ENCODE measurements around the gene ZNF485. TPM values are rescaled to one million over a fixed set of nuclear protein-coding genes. Genes with fewer than 3 reads are reported as not detected.

ZNF485 gene
- polyA plus RNA-seq, 1 of the 3 experiments (the other 2 are of a cell fraction) = 3.0 TPM

DNA sequence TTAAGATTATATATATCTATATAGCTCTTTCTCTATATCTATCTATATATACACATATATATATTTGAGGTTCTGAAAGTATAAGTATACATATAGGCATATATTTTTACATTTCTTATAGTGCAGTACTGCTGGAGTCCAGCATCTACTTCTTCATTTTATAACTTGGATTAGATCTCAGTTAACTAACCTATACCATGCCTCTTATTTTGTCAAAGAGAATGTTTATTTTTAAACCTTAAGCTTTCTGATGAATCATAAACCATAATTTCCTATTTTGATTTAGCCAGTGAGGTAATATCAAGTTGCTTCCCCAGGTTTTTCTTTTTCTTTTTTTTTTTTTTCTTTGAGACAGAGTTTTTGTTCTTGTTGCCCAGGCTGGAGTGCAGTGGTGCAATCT is 34.4 kb downstream of the ZNF485 start:
- CTCF ChIA-PET = no interaction called here
- no peaks in the 10 kb centered on the region for H3K4me1 ChIP-seq (ENCODE audit: control insufficient read depth in 1 of 2, insufficient read depth in 2 of 2, low read depth in 1 of 2, low read length in 1 of 2)
- TF ChIP-seq, protein P1, sequence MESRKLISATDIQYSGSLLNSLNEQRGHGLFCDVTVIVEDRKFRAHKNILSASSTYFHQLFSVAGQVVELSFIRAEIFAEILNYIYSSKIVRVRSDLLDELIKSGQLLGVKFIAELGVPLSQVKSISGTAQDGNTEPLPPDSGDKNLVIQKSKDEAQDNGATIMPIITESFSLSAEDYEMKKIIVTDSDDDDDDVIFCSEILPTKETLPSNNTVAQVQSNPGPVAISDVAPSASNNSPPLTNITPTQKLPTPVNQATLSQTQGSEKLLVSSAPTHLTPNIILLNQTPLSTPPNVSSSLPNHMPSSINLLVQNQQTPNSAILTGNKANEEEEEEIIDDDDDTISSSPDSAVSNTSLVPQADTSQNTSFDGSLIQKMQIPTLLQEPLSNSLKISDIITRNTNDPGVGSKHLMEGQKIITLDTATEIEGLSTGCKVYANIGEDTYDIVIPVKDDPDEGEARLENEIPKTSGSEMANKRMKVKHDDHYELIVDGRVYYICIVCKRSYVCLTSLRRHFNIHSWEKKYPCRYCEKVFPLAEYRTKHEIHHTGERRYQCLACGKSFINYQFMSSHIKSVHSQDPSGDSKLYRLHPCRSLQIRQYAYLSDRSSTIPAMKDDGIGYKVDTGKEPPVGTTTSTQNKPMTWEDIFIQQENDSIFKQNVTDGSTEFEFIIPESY (IDR thresholded peaks at IDR 0.05; ENCODE audit: borderline replicate concordance, low read depth) = no peak
- no peak for TF ChIP-seq RFX5 (IDR thresholded peaks at IDR 0.05; ENCODE audit: low read length)
- TF ChIP-seq RXRA (IDR thresholded peaks at IDR 0.05; ENCODE audit: borderline replicate concordance, low read depth) = no peak
- TF ChIP-seq RCOR1 (IDR thresholded peaks at IDR 0.05; ENCODE audit: low read length) = no peak
- TF ChIP-seq EP300 (IDR thresholded peaks at IDR 0.05; ENCODE audit: borderline replicate concordance in 1 of 2, low read depth in 1 of 2, low read length in 1 of 2) = no peak
- no peak for TF ChIP-seq FOXM1 (IDR thresholded peaks at IDR 0.05; ENCODE audit: low read depth)
- TF ChIP-seq, protein P2, sequence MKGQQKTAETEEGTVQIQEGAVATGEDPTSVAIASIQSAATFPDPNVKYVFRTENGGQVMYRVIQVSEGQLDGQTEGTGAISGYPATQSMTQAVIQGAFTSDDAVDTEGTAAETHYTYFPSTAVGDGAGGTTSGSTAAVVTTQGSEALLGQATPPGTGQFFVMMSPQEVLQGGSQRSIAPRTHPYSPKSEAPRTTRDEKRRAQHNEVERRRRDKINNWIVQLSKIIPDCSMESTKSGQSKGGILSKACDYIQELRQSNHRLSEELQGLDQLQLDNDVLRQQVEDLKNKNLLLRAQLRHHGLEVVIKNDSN (IDR thresholded peaks at IDR 0.05; ENCODE audit: borderline replicate concordance, low read depth) = no peak
- no peak for TF ChIP-seq TCF12 (IDR thresholded peaks at IDR 0.05)
- no peak for TF ChIP-seq FOXJ3 (CRISPR knock-in tag; IDR thresholded peaks at IDR 0.05)
- no peak for TF ChIP-seq MAX (IDR thresholded peaks at IDR 0.05; ENCODE audit: low read depth)
- no peak for TF ChIP-seq TEAD4 (IDR thresholded peaks at IDR 0.05; ENCODE audit: borderline replicate concordance, insufficient read depth)
- TF ChIP-seq, protein P3, sequence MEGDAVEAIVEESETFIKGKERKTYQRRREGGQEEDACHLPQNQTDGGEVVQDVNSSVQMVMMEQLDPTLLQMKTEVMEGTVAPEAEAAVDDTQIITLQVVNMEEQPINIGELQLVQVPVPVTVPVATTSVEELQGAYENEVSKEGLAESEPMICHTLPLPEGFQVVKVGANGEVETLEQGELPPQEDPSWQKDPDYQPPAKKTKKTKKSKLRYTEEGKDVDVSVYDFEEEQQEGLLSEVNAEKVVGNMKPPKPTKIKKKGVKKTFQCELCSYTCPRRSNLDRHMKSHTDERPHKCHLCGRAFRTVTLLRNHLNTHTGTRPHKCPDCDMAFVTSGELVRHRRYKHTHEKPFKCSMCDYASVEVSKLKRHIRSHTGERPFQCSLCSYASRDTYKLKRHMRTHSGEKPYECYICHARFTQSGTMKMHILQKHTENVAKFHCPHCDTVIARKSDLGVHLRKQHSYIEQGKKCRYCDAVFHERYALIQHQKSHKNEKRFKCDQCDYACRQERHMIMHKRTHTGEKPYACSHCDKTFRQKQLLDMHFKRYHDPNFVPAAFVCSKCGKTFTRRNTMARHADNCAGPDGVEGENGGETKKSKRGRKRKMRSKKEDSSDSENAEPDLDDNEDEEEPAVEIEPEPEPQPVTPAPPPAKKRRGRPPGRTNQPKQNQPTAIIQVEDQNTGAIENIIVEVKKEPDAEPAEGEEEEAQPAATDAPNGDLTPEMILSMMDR (IDR thresholded peaks at IDR 0.05) = no peak
- no peak for TF ChIP-seq YY1 (IDR thresholded peaks at IDR 0.05; ENCODE audit: low read depth)
- TF ChIP-seq SMC3 (IDR thresholded peaks at IDR 0.05; ENCODE audit: low read depth, low read length) = no peak
- TF ChIP-seq ELF1 (IDR thresholded peaks at IDR 0.05) = no peak
- TF ChIP-seq, protein P4, sequence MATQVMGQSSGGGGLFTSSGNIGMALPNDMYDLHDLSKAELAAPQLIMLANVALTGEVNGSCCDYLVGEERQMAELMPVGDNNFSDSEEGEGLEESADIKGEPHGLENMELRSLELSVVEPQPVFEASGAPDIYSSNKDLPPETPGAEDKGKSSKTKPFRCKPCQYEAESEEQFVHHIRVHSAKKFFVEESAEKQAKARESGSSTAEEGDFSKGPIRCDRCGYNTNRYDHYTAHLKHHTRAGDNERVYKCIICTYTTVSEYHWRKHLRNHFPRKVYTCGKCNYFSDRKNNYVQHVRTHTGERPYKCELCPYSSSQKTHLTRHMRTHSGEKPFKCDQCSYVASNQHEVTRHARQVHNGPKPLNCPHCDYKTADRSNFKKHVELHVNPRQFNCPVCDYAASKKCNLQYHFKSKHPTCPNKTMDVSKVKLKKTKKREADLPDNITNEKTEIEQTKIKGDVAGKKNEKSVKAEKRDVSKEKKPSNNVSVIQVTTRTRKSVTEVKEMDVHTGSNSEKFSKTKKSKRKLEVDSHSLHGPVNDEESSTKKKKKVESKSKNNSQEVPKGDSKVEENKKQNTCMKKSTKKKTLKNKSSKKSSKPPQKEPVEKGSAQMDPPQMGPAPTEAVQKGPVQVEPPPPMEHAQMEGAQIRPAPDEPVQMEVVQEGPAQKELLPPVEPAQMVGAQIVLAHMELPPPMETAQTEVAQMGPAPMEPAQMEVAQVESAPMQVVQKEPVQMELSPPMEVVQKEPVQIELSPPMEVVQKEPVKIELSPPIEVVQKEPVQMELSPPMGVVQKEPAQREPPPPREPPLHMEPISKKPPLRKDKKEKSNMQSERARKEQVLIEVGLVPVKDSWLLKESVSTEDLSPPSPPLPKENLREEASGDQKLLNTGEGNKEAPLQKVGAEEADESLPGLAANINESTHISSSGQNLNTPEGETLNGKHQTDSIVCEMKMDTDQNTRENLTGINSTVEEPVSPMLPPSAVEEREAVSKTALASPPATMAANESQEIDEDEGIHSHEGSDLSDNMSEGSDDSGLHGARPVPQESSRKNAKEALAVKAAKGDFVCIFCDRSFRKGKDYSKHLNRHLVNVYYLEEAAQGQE (IDR thresholded peaks at IDR 0.05; ENCODE audit: low read depth, low read length) = no peak

More for the DNA sequence above, 34.4 kb downstream of the ZNF485 start:
- Histone ChIP-seq H3K9me2 (no peaks in the 10 kb centered on the region), H3F3A (replicated peaks; ENCODE audit: insufficient read depth) (peaks cover 4% of the 10 kb centered on the region), H3K36me3 (replicated peaks in 1 of 2; ENCODE audit: control insufficient read depth in 1 of 2, insufficient read depth in 2 of 2, low read length in 1 of 2) (peaks cover 30 to 36% of the 10 kb centered on the region in 2 experiments), H3K27ac (ENCODE audit: low read depth in 2 of 2, low read length in 1 of 2) (no peak overlapping the region), H3K4me2 (no peak overlapping the region), H3K4me3 (ENCODE audit: low read depth in 2 of 2, low read length in 1 of 2) (no peak overlapping the region), H2AFZ (ENCODE audit: low read depth) (no peak overlapping the region), H3K27me3 (ENCODE audit: insufficient read depth) (no peaks in the 10 kb centered on the region), H4K20me1 (ENCODE audit: insufficient read depth) (no peaks in the 10 kb centered on the region), H3K9me3 (peaks cover 31% of the 10 kb centered on the region; the same call in 1 of the 2 replicates), H3K79me2 (ENCODE audit: insufficient read depth) (no peaks in the 10 kb centered on the region), H3K9ac (no peak overlapping the region)
- POLR2A ChIA-PET = no interaction called here
- DNase-seq = no peak
